HG03025 (cell line): ENCODE results near the gene DECR2.
"Not testable (repeated sequence)": the region's sequence is repeated elsewhere in the genome, so short reads cannot be mapped to it uniquely, and the experiment has no call there.

Experiments
- ATAC-seq: cut with Tn5 transposase; IDR thresholded peaks from one replicate; pipeline ENCODE4 v1.9.1; 2021; ENCODE audit warnings: mild to moderate bottlenecking, moderate library complexity; ENCODE audit not compliant: unreplicated experiment, low FRiP score

Gene DECR2, protein sequence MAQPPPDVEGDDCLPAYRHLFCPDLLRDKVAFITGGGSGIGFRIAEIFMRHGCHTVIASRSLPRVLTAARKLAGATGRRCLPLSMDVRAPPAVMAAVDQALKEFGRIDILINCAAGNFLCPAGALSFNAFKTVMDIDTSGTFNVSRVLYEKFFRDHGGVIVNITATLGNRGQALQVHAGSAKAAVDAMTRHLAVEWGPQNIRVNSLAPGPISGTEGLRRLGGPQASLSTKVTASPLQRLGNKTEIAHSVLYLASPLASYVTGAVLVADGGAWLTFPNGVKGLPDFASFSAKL

DNA sequence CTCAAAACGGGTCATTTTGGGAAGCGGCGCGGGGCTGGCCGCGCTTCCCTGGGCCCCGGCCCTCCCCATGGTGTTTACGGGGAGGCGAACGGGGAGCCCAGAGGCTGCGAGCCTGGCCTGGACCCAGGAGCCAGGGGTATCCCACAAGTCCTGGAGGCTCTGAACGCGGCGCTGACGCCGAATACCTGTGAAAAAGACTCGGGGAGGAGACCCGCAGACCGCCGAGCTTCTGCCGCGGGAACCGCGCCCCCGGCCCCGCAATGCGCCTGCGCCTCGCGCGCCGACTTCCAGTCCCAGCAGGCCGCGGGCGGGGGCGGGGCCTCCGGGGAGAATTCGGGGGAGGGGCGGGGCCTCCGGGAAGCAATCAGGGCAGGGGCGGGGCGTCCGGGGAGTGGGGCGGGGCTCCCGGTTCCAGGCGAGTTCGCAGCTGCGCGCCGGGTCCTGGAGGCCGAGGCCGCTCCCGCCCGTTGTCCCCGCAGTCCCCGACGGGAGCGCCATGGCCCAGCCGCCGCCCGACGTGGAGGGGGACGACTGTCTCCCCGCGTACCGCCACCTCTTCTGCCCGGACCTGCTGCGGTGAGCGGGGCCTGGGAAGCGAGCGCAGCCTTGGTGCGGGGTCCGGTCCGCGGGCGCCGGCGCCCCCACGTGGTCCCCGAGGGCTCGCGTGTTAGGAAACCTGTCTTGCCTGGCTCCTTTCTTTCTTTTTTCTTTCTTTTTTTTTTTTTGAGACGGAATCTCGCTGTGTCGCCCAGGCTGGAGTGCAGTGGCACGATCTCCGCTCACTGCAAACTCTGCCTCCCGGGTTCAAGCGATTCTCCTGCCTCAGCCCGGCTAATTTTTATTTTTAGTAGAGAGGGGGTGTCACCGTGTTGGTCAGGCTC lies at the start of gene DECR2:
TSS of gene DECR2 (plus strand) at position 418 of the 881 bp plus-strand sequence. CDS start at position 497, 79 bp downstream.
- no peak for ATAC-seq

DNA sequence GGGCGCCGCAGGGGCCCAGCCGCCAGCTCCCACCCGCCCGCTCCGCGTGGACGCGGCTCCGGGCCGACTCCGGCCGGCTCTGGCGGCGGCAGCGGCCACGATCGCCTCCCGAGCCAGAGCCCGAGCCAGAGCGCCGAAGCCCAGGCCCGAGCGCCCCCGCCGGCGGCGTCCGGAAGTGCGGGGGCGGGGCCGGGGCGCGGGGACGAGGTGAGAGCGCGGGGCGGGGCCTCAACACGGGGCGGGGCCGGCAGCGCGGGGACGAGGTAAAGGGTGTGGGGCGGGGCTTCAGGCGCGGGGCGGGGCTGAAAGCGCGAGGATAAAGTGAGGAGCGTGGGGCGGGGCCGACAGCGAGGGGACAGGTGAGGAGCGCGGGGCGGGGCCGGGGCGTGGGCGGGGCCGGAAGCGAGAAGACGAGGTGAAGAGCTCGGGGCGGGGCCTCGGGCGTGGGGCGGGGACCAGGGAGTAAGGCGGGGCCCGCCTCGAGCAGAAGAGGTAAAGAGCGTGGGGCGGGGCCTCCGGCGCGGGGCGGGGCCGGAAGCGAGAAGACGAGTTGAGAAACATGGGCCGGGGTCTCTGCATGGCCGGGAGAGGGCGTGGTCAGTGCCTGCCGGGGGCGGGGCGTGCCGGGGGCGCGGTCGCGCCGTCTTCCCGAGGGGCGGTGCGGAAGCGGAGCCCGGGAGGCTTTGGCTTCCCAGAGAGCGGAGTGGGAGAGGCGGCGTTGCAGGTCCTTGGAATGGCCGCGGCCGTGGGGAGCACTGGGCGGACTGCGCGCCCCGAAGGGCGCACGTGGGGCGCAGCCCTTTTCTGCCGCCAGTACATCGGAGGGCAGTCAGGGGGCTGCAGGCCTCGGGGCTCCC lies 48.9 kb upstream of the DECR2 start, which contains the start of gene AXIN1:
TSS of gene AXIN1 (minus strand) at position 177 of the 857 bp plus-strand sequence. CDS start 5,698 bp downstream, outside the sequence.
- peak; percentile 46 for ATAC-seq

DNA sequence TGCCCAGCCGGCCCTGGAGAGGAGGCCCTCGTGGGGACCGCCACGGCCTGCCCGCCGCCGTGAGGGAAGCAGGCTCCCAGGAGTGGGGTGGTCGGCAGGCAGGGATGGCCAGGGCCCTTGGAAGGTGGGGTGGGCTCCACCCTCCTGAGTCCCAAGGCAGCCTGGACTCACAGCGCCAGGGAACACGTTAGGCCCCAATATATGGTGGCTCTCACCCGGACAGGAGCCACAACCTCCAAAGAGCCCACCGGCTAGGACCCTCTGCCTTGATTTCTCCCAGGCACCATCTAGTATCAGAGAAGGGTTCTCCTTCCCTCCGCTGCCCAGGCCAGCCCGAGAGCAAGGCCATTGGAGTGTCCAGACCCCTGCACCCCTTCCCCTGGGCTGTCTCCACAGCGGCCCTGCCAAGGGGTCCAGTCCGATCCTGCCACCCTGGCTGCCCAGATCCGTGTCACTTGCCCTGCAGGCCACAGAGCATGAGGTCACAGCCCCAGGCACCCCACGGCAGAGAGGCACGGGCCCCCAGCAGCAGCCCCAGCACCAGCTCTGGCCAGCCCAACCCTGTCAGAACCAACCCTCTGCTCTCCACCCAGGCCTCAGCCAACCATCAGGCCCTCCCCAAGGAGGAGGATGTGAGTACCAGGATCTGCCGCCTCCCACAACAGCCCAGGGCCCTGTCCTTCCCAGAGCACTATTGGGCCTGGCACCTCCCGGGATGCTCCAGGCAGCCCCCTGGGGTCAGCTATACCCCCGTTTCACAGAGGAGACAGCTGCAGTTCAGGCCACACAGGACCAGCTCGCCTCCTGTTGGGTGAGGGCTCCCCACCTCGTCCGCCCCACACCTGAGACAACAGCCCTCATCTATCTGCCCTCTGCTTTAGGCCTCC lies 48.0 kb upstream of the DECR2 start:
- no peak for ATAC-seq

DNA sequence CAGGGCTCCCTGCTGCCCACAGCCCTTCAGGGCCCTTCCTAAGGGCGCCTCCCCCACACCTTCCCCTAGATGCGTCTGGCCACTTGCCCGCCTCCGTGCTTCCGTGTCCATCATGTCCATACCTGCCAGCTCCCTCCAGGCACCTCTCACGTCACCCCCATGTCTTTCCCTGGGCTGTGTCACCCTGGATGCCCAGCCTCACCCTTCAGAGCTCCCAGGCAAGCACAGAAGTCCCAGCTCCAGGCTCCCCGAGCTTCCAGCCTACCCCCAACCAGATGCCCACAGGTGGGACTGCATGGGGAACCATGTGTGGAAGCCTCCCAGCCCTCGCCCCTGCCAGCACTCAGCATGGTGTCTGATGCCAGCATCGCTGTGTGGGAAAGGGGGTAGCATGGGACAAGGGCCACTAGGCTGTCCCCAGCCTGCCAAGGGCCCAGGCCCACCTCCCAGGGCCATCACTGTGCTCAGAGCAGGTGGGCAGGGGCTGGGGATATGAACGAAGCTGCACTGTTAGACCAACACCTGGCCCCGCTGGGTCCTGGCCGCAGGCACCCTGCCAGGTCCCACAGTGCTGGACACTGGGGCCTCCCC lies 47.3 kb upstream of the DECR2 start:
- no peak for ATAC-seq

DNA sequence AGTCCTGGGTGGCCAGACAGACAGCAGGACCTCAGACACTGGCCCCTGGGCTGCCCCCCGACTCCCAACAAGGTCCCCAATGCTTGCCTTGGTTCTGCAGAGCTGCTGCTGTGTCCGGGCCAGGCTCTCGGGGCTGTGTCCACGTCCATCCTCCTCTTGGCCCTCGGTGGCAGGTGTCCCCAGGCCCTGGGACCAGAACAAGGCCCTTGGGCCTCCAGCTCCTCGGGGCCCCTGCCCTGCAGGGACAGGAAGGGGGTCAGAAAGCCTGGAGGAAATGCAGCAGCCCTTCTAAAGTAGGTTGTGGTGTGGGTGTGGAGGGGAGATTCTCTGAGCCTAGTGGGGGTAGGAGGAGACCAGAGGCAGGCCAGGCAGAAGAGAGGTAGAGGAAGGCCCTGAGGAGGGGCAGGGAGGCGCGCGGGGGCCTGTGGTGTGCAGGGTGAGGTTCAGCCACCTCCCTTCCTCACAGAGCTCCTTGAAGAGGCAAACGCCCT lies 46.7 kb upstream of the DECR2 start:
- no peak for ATAC-seq

DNA sequence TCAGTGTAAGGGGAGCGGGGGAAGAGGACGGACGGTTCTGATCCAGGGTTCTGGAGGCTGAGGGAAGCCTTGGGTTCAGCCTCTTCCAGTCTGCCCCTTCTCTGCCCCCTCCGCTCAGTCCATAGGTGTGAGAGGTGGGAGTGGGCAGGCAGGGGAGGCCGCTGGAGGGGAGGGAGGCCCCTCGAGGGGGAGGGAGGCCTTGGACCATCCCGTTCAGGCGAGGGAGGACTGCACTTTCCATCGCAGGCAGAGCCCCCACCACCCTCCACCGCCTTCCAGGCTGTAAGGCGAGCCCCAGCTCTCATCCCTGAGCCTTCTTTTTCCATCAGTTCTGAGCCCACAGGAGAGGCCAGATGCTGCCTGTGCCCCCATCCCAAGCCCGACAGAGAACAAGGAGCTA lies 44.9 kb upstream of the DECR2 start:
- ATAC-seq, result no peak

DNA sequence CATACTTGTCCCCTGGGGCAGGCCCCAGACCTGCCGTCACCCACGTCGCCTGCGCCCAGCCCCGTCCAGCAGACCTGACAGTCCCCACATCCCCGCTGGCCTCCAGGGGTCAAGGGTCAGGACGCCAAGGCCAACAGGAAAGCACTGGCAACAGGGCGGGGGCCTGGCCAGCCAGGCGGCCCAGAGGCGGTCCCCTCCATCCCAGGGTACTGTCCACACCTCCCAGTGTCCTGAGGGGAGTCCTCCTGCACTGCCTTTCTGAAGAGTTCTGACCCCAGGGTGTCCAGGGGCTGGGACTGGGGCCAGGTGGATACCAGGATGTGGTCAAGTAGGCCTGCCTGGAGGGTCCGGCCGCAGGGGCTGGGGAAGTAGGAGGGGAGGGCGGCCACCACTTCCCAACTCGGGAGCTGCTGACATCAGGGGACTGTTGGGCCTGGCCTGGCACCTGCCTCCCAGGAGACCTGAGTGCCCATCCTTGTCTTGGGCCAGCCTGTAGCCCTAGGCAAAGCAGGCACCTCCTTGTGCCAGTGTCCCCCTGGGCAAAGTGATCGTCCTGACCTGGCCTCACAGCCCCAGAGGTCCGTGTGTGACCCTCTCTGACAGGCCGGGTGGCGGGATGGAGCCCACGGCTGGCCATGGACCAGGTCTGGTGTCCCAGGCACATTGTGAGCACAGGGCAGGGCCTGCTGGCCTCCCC lies 42.5 kb upstream of the DECR2 start:
- no peak for ATAC-seq

DNA sequence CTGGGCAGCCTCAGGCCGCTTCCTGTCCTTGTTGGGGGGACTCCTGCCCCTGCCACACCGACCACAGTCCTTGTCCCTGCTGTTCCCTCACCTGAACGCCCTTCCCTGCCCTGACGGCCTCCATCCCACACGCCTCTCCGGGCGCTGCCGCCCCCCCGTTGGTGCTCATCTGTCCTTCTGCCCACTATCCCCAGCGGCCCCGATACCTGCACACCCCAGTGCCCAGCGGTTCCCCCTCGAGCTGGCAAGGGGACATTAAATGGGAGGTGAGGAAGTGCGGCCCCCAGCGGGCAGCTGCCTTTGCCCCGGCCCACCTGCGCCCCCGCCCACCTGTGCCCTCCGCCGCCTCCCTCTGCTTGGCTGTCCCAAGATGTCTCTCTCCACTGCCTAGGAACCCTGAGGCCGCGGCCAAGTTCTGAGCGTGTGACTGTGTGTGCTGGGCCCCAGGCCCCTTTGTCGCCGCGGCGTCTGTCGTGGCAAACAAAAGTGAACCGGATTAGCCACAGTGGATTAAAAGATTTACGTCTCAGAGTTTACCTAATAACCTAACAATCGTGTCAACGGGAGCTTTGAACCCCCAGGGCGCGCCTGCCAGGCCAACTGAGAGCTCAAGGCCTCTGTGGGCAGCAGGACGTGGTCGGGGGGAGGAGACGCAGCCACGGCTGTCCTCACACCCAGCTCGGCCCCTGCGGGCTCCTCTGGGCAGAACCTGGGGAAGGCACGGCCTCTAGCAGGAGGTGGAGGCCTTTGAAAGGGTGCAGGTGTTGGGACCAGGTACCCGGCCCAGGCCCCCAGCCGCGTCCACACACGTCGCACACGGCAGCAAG lies 41.6 kb upstream of the DECR2 start:
- no peak for ATAC-seq

DNA sequence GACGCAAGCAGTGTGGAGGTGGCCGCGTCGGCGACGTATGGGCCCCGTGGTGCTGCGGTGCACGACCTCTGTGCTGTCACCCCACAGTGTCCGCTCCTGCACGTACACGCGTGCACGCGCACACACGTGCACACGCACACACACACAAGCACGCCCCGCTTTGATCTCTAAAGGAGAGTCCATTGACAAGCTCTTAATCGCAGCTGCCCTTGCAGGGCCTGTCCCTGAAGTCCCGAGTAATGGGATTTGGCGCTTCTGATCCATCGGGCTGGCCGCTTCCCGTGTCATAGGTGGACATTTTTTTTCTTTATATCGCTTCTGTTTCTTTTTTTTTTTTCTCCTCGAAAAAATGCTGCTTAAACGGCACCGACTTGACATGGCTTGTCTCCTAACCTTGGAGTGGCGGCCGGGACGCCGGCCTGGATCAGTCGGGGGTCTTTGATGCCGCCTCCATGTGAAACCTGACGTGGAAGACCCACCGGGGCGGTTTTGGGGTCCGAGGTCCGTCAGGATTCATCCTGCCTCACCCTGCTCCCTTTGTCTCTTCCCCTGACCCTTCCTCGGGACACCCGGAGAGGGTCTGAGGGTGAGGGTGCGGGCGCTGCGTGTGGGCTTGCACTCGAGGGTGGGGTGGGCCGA lies 40.9 kb upstream of the DECR2 start:
- ATAC-seq, result no peak

DNA sequence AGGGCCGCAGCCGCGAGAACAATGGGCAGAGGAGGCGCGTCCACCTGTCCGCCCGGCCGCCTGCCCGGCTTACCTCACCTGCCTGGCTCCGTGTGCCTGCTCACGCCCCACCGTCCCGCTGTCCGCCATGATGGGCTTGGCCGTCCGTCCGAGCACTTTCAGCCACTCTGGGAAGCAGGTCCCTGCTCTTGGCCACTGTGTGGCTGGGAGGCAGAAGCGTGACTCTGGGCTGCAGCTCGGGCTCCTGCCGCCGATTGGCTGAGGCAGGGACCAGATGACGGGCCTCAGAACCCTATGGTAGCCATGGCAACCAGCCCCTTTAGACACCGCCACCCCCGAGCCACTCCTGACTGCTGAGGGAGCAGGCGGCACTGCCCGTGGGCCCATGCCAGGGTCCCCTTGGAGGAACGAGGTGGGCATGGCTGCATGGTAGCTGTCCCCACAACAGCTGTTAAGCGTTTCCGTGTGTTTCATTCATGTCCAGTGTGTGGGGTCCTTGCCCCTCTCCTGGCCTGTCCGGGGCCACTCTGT lies 40.3 kb upstream of the DECR2 start:
- ATAC-seq, result no peak

DNA sequence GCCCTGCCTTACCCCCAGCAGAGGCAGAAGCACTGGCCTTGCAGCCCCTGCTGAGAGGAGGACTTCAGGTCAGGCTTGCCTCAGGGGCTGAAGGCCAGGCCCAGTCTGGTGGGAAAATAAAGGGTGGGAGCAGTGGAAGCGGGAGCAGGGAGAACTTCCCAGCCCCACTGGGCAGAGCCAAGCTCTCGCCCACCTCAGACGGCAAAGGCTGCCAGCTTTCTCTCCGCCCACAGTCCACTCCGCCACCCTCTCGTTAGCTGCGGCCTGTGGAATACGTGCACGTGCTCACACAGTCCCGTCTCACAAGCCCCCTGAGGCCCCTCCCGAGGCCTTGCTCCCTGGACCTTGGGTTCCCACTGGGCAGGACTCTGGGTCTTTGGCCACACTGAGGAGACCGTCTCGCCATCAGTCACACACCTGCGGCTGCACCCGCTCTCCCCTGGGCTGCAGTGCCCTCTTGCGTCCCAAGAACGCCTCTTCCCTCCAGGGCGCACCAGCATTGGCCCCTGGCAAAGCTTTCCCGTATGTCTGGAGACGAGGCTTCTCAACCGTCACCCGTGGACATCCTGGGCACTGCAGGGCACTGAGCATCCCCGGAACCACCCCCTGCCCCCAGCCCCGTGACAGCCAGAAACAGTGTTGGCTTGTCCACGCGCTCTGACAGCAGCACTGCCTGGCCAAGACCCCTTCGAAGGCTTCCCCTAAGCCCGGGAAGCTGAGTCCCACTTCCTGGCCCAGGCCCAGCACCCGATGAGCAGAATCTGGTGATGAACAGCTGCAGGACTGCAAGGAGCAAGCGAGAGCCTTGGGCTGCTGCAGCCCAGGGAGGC lies 39.6 kb upstream of the DECR2 start:
- no peak for ATAC-seq

DNA sequence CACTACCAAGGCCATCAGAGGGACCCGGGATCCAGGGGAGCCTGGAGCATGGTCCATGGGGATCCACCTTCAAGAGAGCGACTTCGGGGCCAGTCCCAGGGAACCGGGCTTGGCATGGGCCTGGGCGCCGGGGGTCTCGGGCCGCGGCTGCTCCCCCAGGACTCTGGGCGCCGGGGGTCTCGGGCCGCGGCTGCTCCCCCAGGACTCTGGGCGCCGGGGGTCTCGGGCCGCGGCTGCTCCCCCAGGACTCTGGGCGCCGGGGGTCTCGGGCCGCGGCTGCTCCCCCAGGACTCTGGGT lies 39.0 kb upstream of the DECR2 start:
- not testable (repeated sequence) for ATAC-seq

DNA sequence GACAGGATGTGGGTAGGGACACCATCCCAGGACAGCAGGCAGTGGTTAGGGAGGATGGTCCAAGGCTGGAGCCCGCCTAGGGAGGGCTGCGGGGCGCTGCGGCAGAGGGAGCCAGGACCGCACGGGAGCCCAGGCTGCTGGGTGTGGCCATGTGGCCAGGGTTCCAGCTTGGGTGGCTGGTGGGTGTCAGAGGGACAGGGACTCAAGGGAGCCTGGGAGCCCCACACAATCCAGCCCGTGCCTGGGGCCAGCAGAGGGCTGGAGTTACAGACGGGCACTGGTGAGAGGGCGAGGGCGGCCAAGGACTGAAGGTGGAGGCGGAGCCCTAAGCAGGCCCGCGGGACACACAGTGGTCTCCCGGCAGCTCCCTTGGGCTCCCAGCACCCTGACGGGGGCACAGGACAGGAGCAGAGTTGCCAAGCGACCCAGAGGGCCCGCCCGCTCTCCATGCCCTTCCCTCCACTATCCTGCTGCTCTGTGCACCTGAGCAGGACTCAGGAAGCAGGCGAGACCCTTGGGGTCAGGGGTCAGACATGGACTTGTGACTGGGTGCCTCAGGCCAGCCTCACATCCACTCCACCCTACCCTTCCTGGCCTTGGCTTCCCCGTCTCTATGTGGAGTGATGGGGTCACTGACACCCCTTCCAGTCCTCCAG lies 38.4 kb upstream of the DECR2 start:
- no peak for ATAC-seq

DNA sequence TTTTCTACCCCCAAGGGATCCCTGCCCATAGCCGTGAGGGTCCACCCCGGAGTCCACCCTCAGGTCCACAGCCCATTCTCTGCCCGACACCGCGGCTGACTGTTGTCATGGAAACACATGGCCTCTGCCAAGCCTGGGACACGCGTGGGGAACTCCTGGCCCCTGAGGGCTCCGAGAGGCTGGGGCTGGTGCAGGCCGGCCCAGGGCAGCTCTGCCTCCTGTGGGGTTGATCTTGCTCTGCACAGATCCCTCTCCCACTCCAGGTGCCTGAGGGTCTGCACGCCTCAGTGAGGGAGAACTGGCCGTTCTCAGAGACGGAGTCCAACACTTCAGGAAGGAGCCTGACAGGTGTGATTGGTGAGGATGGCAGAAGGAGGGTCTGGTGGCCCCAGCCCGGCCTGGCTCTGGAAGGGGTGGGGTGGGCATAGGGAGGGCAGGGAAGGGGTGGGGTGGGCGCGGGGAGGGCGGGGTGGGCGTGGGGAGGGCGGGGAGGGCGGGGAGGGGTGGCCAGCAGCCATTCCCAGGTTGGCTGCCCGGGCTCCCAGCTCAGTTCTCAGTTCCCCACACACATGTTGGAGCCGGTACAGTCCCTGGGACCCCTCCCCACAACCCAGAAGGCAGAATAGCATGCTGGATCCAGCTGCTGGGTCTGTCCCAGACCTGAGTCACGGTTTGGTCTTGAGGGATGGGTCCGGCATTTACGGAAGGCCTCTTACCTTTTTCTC lies 37.8 kb upstream of the DECR2 start:
- no peak for ATAC-seq
